Fibroblast of pulmonary artery (primary cell): Measurements from ENCODE around the gene HLCS.

Source experiments
- DNase-seq: peaks from one replicate; pipeline ENCODE4 v3.0.0-alpha.2; 2010; ENCODE audit warnings: low read depth
- H3K4me3 ChIP-seq: replicated peaks from 2 replicates; pipeline ENCODE4 v1.5.1; 2011; ENCODE audit warnings: low read depth, mild to moderate bottlenecking, control low read depth, low read length, moderate library complexity
- CTCF ChIP-seq: IDR thresholded peaks from 2 replicates; pipeline ENCODE4 v1.5.1; 2011; ENCODE audit warnings: mild to moderate bottlenecking, control low read depth, low read length, inconsistent platforms; ENCODE audit errors: missing control alignments

HLCS gene

DNA sequence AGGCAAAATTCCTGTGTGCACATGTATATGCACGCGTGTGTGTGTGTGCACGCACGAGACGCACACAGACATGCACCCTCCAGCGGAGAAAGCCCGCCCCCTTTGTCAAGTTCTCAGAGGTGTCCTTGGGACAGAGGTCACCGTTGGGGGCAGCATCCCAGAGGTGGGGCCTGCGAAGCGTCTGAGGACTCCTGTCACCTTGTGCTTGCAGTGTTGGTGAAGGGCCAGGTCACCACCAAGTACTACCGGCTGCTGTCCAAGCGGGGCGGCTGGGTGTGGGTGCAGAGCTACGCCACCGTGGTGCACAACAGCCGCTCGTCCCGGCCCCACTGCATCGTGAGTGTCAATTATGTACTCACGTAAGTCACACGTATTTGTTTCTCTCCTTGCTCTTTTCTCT, 225.0 kb downstream of the HLCS start:
- no peak for DNase-seq
- no peak overlapping the region for H3K4me3 ChIP-seq
- TF ChIP-seq CTCF, result no peak

DNA sequence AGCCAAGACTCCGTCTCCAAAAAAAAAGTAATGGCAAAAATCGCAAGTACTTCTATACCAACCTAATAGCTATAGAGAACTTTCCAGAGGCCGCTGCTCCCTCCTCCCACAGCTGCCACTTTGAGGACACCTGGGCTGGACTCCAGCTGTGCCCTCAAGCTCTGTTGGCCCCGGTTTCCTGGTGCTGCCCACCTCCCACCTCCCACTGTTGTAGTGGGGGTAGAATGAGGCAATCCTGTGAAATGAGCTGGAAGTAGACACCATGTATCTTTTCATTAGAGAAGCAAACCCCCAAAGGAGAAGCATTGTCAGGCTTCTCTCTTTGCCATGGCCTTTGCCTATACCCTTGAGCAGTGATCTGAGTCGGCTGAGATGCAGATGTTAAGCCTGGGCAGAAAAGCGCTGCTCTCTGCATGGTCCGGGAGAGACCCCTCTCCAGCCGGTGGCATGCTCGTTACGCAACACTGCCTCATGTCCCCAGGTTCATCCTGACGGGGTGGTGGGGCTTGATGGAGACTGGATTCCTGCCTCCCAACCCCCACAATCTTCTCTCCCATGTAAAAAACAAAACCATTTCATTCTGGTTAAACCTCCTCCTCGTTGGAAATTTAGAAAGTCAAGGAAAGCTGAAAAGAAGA, 227.9 kb downstream of the HLCS start:
- DNase-seq, result no peak
- H3K4me3 ChIP-seq, result no peak overlapping the region
- no peak for TF ChIP-seq CTCF

GRCh38 chr21:36735724-36736320, 230.6 kb downstream of the HLCS start:
- no peak overlapping the region for H3K4me3 ChIP-seq
- TF ChIP-seq CTCF, result no peak
- no peak for DNase-seq

DNA sequence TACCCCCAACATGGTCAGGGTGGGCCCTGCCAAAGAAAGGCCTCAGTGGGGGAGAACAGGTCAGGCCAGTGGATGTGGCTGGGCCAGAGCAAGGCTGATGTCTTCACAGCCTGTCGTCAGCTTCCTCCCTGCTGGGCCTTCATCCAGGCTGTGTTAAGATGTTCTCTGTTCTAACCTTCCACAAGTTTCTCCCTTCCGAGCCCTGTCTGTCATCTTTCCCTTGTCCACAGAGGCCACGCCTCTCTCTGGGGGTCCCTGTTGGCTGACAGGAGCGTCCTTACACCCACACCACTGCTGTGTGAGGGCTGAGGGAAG, 231.3 kb downstream of the HLCS start:
- H3K4me3 ChIP-seq, result no peak overlapping the region
- TF ChIP-seq CTCF, result no peak
- no peak for DNase-seq

- DNase-seq, result no peak
- no peak overlapping the region for H3K4me3 ChIP-seq
- TF ChIP-seq CTCF, result no peak
Observed at GRCh38 chr21:36734367-36735200, 231.9 kb downstream of the HLCS start.

DNA sequence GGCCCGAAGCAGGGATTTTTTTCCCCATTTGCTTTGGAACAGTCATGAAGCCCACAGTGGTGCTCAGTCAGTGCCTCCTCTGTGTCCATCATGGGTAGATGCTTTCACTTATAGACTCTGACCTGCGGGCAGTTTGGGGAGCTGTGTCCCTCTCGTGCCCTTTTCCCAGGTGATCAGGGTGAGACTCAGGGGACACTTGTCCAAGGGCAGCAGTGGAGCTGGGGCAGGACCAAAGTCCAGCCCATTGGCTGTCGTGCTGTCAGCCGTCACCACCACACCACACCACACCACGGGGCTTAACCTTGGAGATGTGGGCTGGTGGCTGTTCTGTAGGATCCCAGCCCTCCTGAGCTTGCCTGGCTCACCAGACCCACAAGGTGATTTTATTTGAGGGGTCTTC, 232.6 kb downstream of the HLCS start:
- no peak for TF ChIP-seq CTCF
- H3K4me3 ChIP-seq, result no peak overlapping the region
- DNase-seq, result no peak
